LNCaP clone FGC (cell line): ENCODE measurements around the gene ACAA2.

ENCODE experiments used
- DNase-seq: peaks from one replicate; pipeline ENCODE4 v3.0.0-alpha.2; 2011; ENCODE audit warnings: low read depth
- H3K4me3 ChIP-seq: 2 replicates; pipeline ENCODE4 v1.5.1; 2011; ENCODE audit warnings: mild to moderate bottlenecking, low read depth, low read length, control low read depth
- CTCF ChIP-seq: IDR thresholded peaks from 2 replicates; pipeline ENCODE4 v1.5.1; 2012; ENCODE audit warnings: mild to moderate bottlenecking; ENCODE audit not compliant: control insufficient read depth, insufficient read depth; ENCODE audit errors: extremely low read depth

The ACAA2 gene

DNA sequence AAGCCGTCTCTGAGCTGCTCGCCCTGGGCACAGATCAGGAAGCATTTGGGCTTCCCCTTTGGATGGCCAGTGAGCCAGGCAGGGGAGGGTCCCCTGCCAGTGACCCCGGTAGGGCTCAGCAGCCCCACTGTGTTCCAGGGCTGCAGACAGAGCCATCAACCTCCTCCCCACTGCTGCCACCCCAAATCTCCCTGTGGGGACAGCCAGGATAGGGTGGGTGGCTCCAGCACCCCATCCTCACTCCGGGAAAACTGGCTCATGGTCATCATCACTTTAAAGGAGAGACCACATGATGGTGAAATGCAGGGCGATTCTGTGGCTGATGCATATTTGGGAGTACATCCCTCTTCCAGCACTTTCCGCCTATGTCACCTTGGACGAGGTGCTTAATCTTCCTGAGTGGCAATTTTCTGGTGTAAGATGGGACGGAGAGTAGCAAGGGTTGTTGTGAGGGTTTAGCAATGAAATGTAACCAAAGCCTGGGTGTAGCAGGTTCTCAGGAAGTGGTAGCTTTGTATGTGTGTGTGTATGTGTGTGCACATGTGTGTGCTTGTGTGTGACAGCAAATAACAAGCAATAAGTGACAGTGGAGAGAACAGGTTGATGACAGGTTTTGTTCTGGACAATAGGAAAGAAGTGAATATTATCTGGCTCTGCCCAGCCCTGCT lies 61.8 kb downstream of the ACAA2 start:
- DNase-seq: no peak
- TF ChIP-seq CTCF: no peak
- no peak overlapping the region for H3K4me3 ChIP-seq

DNA sequence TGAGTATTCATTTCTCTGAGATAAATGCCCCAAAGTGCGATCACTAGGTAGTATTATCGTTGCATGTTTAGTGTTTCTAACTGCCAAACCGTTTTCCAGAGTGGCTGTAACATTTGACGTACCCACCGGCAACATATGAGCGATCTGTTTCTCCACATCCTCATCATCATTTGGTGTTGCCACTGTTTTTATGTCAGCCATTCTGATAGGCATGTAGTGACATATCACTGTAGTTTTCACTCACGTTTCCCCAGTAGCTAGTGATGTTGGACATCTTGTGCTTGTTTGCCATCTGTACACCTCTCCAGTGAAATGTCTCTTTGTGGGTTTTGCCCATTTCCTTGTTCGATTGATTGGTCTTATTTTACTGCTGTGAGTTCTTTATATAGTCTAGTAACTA lies 63.8 kb downstream of the ACAA2 start:
- no peak for DNase-seq
- no peak overlapping the region for H3K4me3 ChIP-seq
- TF ChIP-seq CTCF: no peak

DNA sequence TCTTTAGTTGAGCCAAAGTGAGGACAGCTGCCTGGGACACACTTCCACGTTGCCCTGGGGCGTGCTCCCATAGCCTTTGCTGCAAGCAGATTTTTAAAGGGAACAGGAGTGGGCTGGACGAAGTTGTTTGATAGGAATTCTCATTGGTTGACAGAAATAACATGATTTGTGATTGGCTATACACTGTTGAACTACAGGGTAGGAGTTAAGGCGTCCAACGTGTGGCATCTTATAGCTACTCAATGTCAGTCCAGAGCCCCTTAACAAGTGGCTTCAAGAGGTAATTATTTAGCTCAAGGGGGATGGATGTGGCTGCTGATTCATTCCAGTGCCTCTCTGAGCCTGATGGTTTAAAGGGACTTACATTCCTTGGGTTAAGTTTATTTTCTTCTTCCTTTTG lies 65.5 kb downstream of the ACAA2 start:
- no peak for TF ChIP-seq CTCF
- DNase-seq: no peak
- H3K4me3 ChIP-seq: no peak overlapping the region

- DNase-seq: no peak
- H3K4me3 ChIP-seq: no peak overlapping the region
- no peak for TF ChIP-seq CTCF
Measured at GRCh38 chr18:49745045-49746014, 68.0 kb downstream of the ACAA2 start.

- no peak for DNase-seq
- no peak for TF ChIP-seq CTCF
Measured at GRCh38 chr18:49744376-49745008, 68.8 kb downstream of the ACAA2 start.

DNA sequence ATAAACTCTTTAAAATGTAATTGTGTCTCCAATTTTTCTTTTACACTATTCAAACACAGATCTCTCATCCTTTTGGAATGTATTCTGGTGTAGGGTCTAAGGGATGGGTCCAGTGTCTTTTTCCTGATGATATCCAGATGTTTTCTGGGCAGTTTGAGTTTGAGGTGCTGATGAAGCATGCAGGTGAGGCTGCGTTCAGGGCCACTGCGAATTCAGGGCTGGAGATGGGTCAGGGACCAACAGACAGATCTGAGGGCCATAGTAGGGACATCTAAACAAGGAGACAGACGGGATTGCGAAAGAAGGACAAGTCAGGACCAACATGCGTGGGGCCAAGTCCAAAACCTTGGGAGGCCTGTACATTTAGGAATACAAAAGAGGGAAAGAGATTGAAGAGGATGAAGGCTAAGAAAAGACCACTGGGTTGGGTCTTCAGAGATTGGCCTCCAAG lies 70.2 kb downstream of the ACAA2 start:
- TF ChIP-seq CTCF: no peak

More at GRCh38 chr18:49744376-49745008, 68.8 kb downstream of the ACAA2 start:
- no peak overlapping the region for H3K4me3 ChIP-seq

More for the DNA sequence above, 70.2 kb downstream of the ACAA2 start:
- H3K4me3 ChIP-seq: no peak overlapping the region
- no peak for DNase-seq
